ENCODE data around the gene ZNF764. TPM values are rescaled to one million over a fixed set of nuclear protein-coding genes. Genes with fewer than 3 reads are reported as not detected.
"Not testable (repeated sequence)": the region's sequence is repeated elsewhere in the genome, so short reads cannot be mapped to it uniquely, and the experiment has no call there.

Gene ZNF764
- total and polyA plus RNA-seq, 7 experiments from 2014 or later: 4.5 to 20.9 (median 18.1) TPM

DNA sequence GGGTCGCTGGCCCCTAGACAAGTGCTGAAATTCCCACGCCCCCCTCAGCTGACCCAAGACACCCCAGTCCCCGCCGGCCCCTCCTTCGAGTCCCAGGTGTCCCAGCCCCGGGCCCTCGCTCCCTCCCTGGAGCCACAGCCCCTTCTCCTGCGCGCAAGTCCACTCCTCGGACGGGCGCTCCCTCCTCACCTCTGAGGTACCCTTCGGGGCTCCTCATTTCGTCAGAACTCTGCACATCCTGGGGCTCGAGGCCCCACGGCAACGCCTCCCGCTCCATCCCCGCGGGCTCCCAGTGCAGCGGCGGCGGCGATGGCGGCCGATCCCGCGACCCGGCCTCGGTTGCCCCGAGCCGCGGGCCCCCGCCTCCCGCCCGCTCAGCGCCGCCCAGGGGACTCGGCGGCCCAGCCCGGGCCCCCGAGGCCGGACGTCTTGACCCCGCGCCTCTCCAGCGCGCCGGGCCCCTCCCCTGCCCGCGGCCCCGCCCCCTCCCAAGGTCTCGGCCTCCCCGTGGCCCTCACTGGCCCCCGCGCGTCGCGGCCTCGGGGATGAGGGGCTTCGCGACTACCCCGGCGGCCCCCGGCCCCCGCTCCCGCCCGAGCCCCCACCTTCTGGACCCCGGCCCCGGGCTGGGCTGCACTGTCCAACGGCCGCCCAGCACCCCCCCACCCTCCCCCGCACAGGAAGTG is 31.9 kb downstream of the ZNF764 start, which contains the start of gene ZNF768:
Gene ZNF768, minus strand, starts transcription at position 430 of the 686 bp plus-strand sequence. Its CDS starts 153 bp downstream, at position 277.
- Mint-ChIP-seq H3K4me3 (peak within 1 kb of the TSS; percentile 78 to 93 (median 89)), H3K4me1 (peaks cover 17 to 37% (median 31%) of the 10 kb centered on the region in 7 donors), H3K27ac (peak within 1 kb of the TSS; percentile 82 to 94 (median 88)), H3K36me3 (peaks cover 0 to 6% (median 0%) of the 10 kb centered on the region in 5 donors), H3K27me3 (no peaks in the 10 kb centered on the region), H3K9me3 (peaks cover 0 to 2% (median 0%) of the 10 kb centered on the region in 11 donors)
- peak; percentile 17 for ATAC-seq
- Histone ChIP-seq H3K9me3 (ENCODE audit: control insufficient read depth in 2 of 3, low read length in 3 of 3) (no peaks in the 10 kb centered on the region), H3K36me3 (ENCODE audit: control insufficient read depth in 2 of 3, insufficient read depth in 3 of 3, low read length in 3 of 3) (peaks cover 0 to 25% (median 0%) of the 10 kb centered on the region in 3 experiments), H3K4me1 (ENCODE audit: control insufficient read depth in 2 of 2, insufficient read depth in 2 of 2, low read length in 2 of 2) (peaks cover 0 to 10% of the 10 kb centered on the region in 2 donors), H3K4me3 (ENCODE audit: low read length) (peak within 1 kb of the TSS; percentile 75), H3K27ac (ENCODE audit: low read depth, low read length) (peak within 1 kb of the TSS; percentile 76), H3K27me3 (ENCODE audit: control insufficient read depth in 2 of 2, insufficient read depth in 2 of 2, low read length in 2 of 2) (no peaks in the 10 kb centered on the region)
- intact Hi-C loops (cut with micrococcal nuclease): loop anchor here (2.0 kb wide), 8 partner anchors 33 to 173 kb away; partner anchors contain the start of genes ITGAL (in 2 of the 2), ZNF785 (in 2 of the 2), PRR14 (in 1 of the 2) and SRCAP (in 1 of the 2)
- peak in 5 of 9 donors; percentile 14 to 65 (median 27) for DNase-seq
- ChIA-PET CTCF (interaction anchor here (1.0 to 1.1 kb wide), 2 partner anchors 9 to 103 kb away, joined by 3 to 5 read pairs; partner anchors contain the start of gene ZNF747), POLR2A (interaction anchor here (1.1 to 2.1 kb wide), 5 partner anchors 9 to 96 kb away, joined by 3 to 13 read pairs (median 4); partner anchors contain the start of genes DCTPP1, ZNF688 and ZNF747)

GRCh38 chr16:30525844-30526136 is 32.4 kb downstream of the ZNF764 start:
- intact Hi-C loops (cut with micrococcal nuclease): loop anchor here (2.0 kb wide), 8 partner anchors 33 to 173 kb away; partner anchors contain the start of genes ITGAL (in 2 of the 2), ZNF785 (in 2 of the 2), PRR14 (in 1 of the 2) and SRCAP (in 1 of the 2)
- Mint-ChIP-seq H3K27ac (peak overlapping the region in 8 of 9 donors; percentile 28 to 94 (median 72)), H3K9me3 (peaks cover 0 to 2% (median 0%) of the 10 kb centered on the region in 11 donors), H3K4me3 (peak overlapping the region; percentile 61 to 93 (median 85)), H3K36me3 (peaks cover 0 to 6% (median 0%) of the 10 kb centered on the region in 5 donors), H3K4me1 (peaks cover 17 to 32% (median 28%) of the 10 kb centered on the region in 7 donors), H3K27me3 (no peaks in the 10 kb centered on the region)
- Histone ChIP-seq H3K4me3 (ENCODE audit: low read length) (peak overlapping the region; percentile 48), H3K36me3 (ENCODE audit: control insufficient read depth in 2 of 3, insufficient read depth in 3 of 3, low read length in 3 of 3) (peaks cover 0 to 20% (median 0%) of the 10 kb centered on the region in 3 experiments), H3K27me3 (ENCODE audit: control insufficient read depth in 2 of 2, insufficient read depth in 2 of 2, low read length in 2 of 2) (no peaks in the 10 kb centered on the region), H3K9me3 (ENCODE audit: control insufficient read depth in 2 of 3, low read length in 3 of 3) (no peaks in the 10 kb centered on the region), H3K4me1 (ENCODE audit: control insufficient read depth in 2 of 2, insufficient read depth in 2 of 2, low read length in 2 of 2) (peaks cover 0 to 10% of the 10 kb centered on the region in 2 donors), H3K27ac (ENCODE audit: low read depth, low read length) (peak overlapping the region; percentile 76)
- CTCF ChIA-PET: interaction anchor here (0.7 to 1.1 kb wide), 3 partner anchors 9 to 103 kb away, joined by 3 to 5 read pairs (median 3); partner anchors contain the start of gene ZNF747
- POLR2A ChIA-PET: interaction anchor here (1.2 to 2.1 kb wide), 3 partner anchors 10 to 45 kb away, joined by 3 to 13 read pairs (median 4); partner anchors contain the start of genes ZNF688 and ZNF747
- DNase-seq (no peak), ATAC-seq (no peak)

DNA sequence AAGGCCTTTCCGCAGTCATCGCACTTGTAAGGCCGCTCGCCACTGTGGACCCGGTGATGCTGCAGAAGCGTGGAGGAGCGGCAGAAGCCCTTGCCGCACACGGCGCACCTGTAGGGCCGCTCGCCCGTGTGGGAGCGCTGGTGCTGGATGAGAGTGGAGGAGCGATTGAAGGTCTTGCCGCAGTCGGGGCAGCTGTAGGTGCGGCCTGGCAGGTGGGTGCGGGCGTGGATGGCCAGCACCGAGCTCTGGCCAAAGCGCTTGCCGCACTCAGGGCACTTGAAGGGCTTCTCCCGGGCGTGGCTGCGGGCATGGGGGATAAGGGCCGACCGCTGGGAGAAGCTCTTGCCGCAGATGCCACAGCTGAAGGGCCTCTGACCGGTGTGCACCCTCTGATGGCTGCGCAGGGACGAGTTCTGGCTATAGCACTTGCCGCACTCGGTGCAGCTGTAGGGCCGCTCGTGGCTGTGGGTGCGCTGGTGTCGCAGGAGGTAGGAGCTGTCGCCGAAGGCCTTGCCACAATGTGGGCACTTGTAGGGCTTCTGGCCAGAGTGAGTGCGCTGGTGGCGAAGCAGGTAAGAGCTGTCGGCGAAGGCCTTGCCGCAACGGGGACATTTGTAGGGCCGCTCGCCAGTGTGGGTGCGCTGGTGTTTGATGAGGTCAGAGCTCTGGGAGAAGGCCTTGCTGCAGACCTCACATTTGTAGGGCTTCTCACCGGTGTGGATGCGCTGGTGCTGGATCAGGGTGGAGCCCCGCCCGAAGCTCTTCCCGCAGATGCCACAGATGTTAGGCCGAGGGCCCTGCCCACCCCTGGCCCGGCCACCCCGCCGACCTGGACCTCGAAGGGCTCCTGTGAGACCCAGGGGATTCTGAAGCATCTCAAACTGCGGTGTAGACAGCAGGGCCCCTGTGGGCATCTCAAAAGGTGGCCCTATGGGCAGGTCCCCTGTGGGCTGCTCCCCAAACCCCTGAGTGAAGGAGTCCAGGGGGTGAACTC is 33.3 kb downstream of the ZNF764 start:
- H3K9me3 Mint-ChIP-seq: peaks cover 0 to 2% (median 0%) of the 10 kb centered on the region in 11 donors
- H3K27ac Mint-ChIP-seq: peak overlapping the region in 4 of 9 donors; percentile 25 to 56 (median 42)
- CTCF ChIA-PET: interaction anchor here (0.7 to 1.2 kb wide), 5 partner anchors 10 to 104 kb away, joined by 3 to 6 read pairs (median 3); partner anchors contain the start of gene ZNF747

DNA sequence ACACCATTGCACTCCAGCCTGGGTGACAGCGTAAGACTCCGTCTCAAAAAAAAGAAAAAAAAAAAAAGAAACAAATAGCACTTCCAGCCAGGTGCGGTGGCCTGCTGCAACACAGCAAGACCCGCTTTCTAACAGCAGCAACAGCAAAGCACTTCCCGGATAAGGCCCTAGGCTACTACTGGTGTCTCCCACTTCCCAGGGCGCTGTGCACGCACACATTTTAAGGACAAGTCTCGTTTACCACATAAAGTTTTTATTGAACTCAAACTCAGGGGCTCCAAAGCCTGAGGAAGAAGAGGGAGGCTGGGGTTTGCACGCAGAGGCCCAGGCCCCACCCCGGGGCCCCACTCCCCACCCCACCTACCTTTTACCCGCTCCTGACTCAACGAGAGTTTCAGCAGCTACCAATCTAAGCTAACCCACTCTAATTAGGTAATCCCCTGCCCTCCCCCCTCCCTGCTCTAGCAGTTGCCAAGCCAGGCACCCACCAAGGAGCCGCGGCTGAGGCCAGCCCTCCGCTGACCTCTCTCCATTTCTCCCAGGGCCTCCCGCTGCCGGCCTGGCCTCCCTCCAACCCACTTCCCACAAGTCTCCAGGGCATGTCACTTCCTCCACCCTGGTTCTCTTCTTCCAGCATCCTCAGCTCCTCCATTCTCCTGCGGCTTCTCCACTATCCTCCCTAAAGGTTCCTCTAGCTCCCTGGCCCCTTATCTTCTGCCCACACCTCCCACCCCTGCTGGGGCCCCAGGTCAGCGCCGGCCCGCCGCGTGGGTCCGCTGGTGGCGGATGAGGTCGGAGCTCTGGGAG is 34.2 kb downstream of the ZNF764 start:
- POLR2A ChIA-PET: interaction anchor here (0.5 to 2.1 kb wide), 7 partner anchors 10 to 94 kb away, joined by 3 to 13 read pairs (median 3); partner anchors contain the start of genes DCTPP1, ZNF688 and ZNF747
- no peak overlapping the region for H3K4me3 ChIP-seq (ENCODE audit: low read length)
- H3K4me1 Mint-ChIP-seq: peaks cover 14 to 29% (median 21%) of the 10 kb centered on the region in 7 donors
- no peaks in the 10 kb centered on the region for H3K9me3 ChIP-seq (ENCODE audit: control insufficient read depth in 2 of 3, low read length in 3 of 3)
- ATAC-seq: no peak
- no peaks in the 10 kb centered on the region for H3K27me3 Mint-ChIP-seq
- H3K27ac ChIP-seq (ENCODE audit: low read depth, low read length): no peak overlapping the region
- H3K9me3 Mint-ChIP-seq: peaks cover 0 to 2% (median 0%) of the 10 kb centered on the region in 11 donors
- CTCF ChIA-PET: interaction anchor here (0.9 to 1.2 kb wide), 2 partner anchors 12 to 75 kb away, joined by 3 to 6 read pairs; no protein-coding TSS in a partner anchor
- H3K27ac Mint-ChIP-seq: no peak overlapping the region
- intact Hi-C loops (cut with micrococcal nuclease): no loop called here
- no peaks in the 10 kb centered on the region for H3K27me3 ChIP-seq (ENCODE audit: control insufficient read depth in 2 of 2, insufficient read depth in 2 of 2, low read length in 2 of 2)
- peaks cover 6 to 37% (median 7%) of the 10 kb centered on the region in 3 experiments for H3K36me3 ChIP-seq (ENCODE audit: control insufficient read depth in 2 of 3, insufficient read depth in 3 of 3, low read length in 3 of 3)
- no peak for DNase-seq
- H3K4me3 Mint-ChIP-seq: peak overlapping the region in 1 of 10 donors; percentile 40
- peaks cover 0 to 7% of the 10 kb centered on the region in 2 donors for H3K4me1 ChIP-seq (ENCODE audit: control insufficient read depth in 2 of 2, insufficient read depth in 2 of 2, low read length in 2 of 2)
- H3K36me3 Mint-ChIP-seq: peaks cover 5 to 21% (median 10%) of the 10 kb centered on the region in 5 donors

More for the DNA sequence above, 33.3 kb downstream of the ZNF764 start:
- POLR2A ChIA-PET: interaction anchor here (0.5 to 2.1 kb wide), 9 partner anchors 9 to 95 kb away, joined by 3 to 13 read pairs (median 3); partner anchors contain the start of genes DCTPP1, ZNF688 and ZNF747
- Histone ChIP-seq H3K27me3 (ENCODE audit: control insufficient read depth in 2 of 2, insufficient read depth in 2 of 2, low read length in 2 of 2) (no peaks in the 10 kb centered on the region), H3K36me3 (ENCODE audit: control insufficient read depth in 2 of 3, insufficient read depth in 3 of 3, low read length in 3 of 3) (peaks cover 0 to 28% (median under 1%) of the 10 kb centered on the region in 3 experiments), H3K4me3 (ENCODE audit: low read length) (no peak overlapping the region), H3K9me3 (ENCODE audit: control insufficient read depth in 2 of 3, low read length in 3 of 3) (no peaks in the 10 kb centered on the region), H3K4me1 (ENCODE audit: control insufficient read depth in 2 of 2, insufficient read depth in 2 of 2, low read length in 2 of 2) (peaks cover 0 to 9% of the 10 kb centered on the region in 2 donors), H3K27ac (ENCODE audit: low read depth, low read length) (no peak overlapping the region)
- Mint-ChIP-seq H3K4me1 (peaks cover 17 to 26% (median 23%) of the 10 kb centered on the region in 7 donors), H3K36me3 (peaks cover 0 to 12% (median under 1%) of the 10 kb centered on the region in 5 donors), H3K4me3 (peak overlapping the region in 6 of 10 donors; percentile 32 to 65 (median 42)), H3K27me3 (no peaks in the 10 kb centered on the region)
- no peak for ATAC-seq
- intact Hi-C loops (cut with micrococcal nuclease): no loop called here
- DNase-seq: no peak

GRCh38 chr16:30522702-30523463 is 35.3 kb downstream of the ZNF764 start:
- H3K27me3 ChIP-seq (ENCODE audit: control insufficient read depth in 2 of 2, insufficient read depth in 2 of 2, low read length in 2 of 2); DNase-seq; H3K27me3 Mint-ChIP-seq; intact Hi-C loops (cut with micrococcal nuclease); H3K4me1 ChIP-seq (ENCODE audit: control insufficient read depth in 2 of 2, insufficient read depth in 2 of 2, low read length in 2 of 2); H3K9me3 Mint-ChIP-seq; H3K9me3 ChIP-seq (ENCODE audit: control insufficient read depth in 2 of 3, low read length in 3 of 3); H3K27ac ChIP-seq (ENCODE audit: low read depth, low read length); ATAC-seq; H3K4me3 ChIP-seq (ENCODE audit: low read length): not testable (repeated sequence)
- peak overlapping the region in 3 of 9 donors; percentile 26 to 65 (median 43) for H3K27ac Mint-ChIP-seq
- H3K4me3 Mint-ChIP-seq: peak overlapping the region in 1 of 10 donors; percentile 35
- peaks cover 8 to 48% (median 13%) of the 10 kb centered on the region in 3 experiments for H3K36me3 ChIP-seq (ENCODE audit: control insufficient read depth in 2 of 3, insufficient read depth in 3 of 3, low read length in 3 of 3)
- ChIA-PET POLR2A (interaction anchor here (0.6 to 1.5 kb wide), 9 partner anchors 11 to 80 kb away, joined by 3 to 6 read pairs (median 3); partner anchors contain the start of genes ZNF688 and ZNF764), CTCF (interaction anchor here (0.6 to 1.2 kb wide), 2 partner anchors 12 to 15 kb away, joined by 3 read pairs; no protein-coding TSS in a partner anchor)
- peaks cover 6 to 26% (median 13%) of the 10 kb centered on the region in 7 donors for H3K4me1 Mint-ChIP-seq
- H3K36me3 Mint-ChIP-seq: peaks cover 8 to 31% (median 13%) of the 10 kb centered on the region in 5 donors
